Measurements from ENCODE around the gene DRAM1. TPM values are rescaled to one million over a fixed set of nuclear protein-coding genes. Genes with fewer than 3 reads are reported as not detected.

DRAM1 gene
- polyA plus RNA-seq, 1 experiment: 57.5 TPM

DNA sequence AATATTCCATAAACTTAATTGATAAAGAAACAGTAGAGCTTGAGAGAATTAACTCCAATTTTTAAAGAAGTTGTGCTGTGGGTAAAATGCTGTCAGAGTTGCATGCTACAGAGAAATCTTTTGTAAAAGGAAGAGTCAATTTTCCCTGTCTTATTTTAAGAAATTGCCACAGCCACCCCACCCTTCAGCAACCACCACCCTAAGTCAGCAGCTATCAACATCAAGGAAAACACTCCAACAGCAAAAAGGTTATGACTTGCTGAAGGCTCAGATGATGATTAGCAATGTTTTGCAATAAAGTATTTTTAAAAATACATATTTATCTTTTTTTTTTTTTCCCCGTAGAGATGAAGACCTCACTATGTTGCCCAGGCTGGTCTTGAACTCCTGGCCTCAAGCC, 6.5 kb upstream of the DRAM1 start:
- CTCF ChIA-PET: interaction anchor here (1.0 kb wide), 1 partner anchor 32 kb away, joined by 4 read pairs; no protein-coding TSS in a partner anchor

DNA sequence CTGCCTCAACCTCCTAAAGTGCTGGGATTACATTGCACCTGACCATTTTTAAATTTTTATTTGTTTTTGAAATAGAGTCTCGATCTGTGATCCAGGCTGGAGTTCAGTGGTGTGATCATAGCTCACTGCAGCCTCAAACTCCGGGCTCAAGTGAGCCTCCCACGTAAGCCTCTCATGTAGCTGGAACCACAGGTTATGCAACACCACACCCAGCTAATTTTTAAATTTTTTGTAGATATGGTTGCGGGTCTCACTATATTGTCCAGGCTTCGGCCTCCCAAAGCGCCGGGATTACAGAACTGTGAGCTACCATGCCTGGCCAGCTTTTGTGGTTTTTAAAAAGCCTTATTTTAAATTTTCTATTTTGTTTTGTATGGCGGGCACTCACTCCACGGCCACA, 2.2 kb upstream of the DRAM1 start:
- H3K9me3 ChIP-seq (ENCODE audit: control insufficient read depth, insufficient read depth, low read length): no peaks in the 10 kb centered on the region; the same call in 1 of the 2 replicates
- DNase-seq (ENCODE audit: low read depth, low spot score): no peak
- peak overlapping the region; percentile 11 for H3K27ac ChIP-seq (ENCODE audit: low read depth, low read length)
- ChIA-PET CTCF (interaction anchor here (0.6 to 1.8 kb wide), 4 partner anchors 35 to 103 kb away, joined by 3 to 8 read pairs (median 4); partner anchors contain the start of gene GNPTAB), POLR2A (interaction anchor here (1.1 kb wide), 1 partner anchor 16 kb away, joined by 5 read pairs; no protein-coding TSS in a partner anchor)
- no peak overlapping the region for H3K4me3 ChIP-seq (ENCODE audit: low read depth, low read length)
- TF ChIP-seq, protein P1, sequence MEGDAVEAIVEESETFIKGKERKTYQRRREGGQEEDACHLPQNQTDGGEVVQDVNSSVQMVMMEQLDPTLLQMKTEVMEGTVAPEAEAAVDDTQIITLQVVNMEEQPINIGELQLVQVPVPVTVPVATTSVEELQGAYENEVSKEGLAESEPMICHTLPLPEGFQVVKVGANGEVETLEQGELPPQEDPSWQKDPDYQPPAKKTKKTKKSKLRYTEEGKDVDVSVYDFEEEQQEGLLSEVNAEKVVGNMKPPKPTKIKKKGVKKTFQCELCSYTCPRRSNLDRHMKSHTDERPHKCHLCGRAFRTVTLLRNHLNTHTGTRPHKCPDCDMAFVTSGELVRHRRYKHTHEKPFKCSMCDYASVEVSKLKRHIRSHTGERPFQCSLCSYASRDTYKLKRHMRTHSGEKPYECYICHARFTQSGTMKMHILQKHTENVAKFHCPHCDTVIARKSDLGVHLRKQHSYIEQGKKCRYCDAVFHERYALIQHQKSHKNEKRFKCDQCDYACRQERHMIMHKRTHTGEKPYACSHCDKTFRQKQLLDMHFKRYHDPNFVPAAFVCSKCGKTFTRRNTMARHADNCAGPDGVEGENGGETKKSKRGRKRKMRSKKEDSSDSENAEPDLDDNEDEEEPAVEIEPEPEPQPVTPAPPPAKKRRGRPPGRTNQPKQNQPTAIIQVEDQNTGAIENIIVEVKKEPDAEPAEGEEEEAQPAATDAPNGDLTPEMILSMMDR (IDR thresholded peaks at IDR 0.05; ENCODE audit: low read depth, low read length): no peak
- H3K27me3 ChIP-seq (ENCODE audit: control insufficient read depth, insufficient read depth, low read length): no peaks in the 10 kb centered on the region

More for the DNA sequence above, 6.5 kb upstream of the DRAM1 start:
- DNase-seq (ENCODE audit: low read depth, low spot score): no peak
- H3K9me3 ChIP-seq (ENCODE audit: control insufficient read depth, insufficient read depth, low read length): peaks cover 11% of the 10 kb centered on the region
- H3K27me3 ChIP-seq (ENCODE audit: control insufficient read depth, insufficient read depth, low read length): no peaks in the 10 kb centered on the region
- POLR2A ChIA-PET: no interaction called here
- H3K27ac ChIP-seq (ENCODE audit: low read depth, low read length): no peak overlapping the region
- H3K4me3 ChIP-seq (ENCODE audit: low read depth, low read length): no peak overlapping the region
- TF ChIP-seq, protein P1 (IDR thresholded peaks at IDR 0.05; ENCODE audit: low read depth, low read length): no peak

DNA sequence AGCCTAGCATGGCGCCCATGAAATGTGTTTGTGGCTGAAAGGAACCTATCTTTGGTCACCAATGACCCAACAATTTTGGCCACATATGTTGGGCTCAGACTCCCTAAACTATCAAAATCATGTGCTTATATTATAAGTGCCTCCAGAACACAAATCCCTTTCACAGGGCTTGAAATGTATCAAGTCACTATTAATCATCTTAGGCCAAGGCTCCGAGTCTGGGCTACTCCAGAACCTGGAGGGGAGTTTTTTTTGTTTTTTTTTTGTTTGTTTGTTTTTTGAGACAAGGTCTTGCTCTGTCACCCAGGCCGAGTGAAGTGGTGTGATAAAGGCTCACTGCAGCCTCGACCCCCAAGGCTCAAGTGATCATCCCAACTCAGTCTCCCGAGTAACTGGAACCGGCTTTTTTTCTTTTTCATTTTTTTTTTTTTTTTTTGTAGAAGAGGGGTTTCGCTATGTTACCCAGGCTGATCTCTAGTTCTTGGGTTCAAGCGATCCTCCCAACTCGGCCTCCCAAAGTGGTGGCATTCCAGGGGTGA, 989 bp upstream of the DRAM1 start:
- H3K27me3 ChIP-seq (ENCODE audit: control insufficient read depth, insufficient read depth, low read length): no peaks in the 10 kb centered on the region
- no peak for DNase-seq (ENCODE audit: low read depth, low spot score)
- ChIA-PET CTCF (interaction anchor here (1.8 kb wide), 1 partner anchor 45 kb away, joined by 8 read pairs; the partner anchor contains the start of gene GNPTAB), POLR2A (no interaction called here)
- H3K27ac ChIP-seq (ENCODE audit: low read depth, low read length): peak overlapping the region; percentile 96
- H3K9me3 ChIP-seq (ENCODE audit: control insufficient read depth, insufficient read depth, low read length): no peaks in the 10 kb centered on the region; the same call in 1 of the 2 replicates
- peak overlapping the region; percentile 99 for H3K4me3 ChIP-seq (ENCODE audit: low read depth, low read length)
- TF ChIP-seq, protein P1 (IDR thresholded peaks at IDR 0.05; ENCODE audit: low read depth, low read length): no peak

DNA sequence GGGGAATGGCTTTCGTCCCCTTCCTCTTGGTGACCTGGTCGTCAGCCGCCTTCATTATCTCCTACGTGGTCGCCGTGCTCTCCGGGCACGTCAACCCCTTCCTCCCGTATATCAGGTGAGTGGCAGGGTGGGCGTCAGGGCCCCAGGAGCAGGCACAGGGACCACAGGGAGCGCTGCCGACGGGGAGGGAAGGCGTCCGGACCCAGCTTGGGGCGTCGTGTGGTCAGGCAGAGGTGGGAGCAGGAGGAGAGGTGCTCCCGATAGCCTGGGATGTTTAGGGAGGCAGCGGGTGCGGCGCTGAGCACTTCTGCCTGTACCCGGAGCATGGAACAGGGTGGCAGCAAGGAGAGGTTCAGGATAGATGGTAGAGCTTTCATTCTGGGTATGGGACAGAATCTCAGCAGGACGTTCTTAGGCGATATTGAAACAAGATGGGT, 444 bp downstream of the DRAM1 start:
- DNase-seq (ENCODE audit: low read depth, low spot score): no peak
- Histone ChIP-seq H3K27me3 (ENCODE audit: control insufficient read depth, insufficient read depth, low read length) (no peaks in the 10 kb centered on the region), H3K4me3 (ENCODE audit: low read depth, low read length) (peak overlapping the region; percentile 99), H3K27ac (ENCODE audit: low read depth, low read length) (peak overlapping the region; percentile 61), H3K9me3 (ENCODE audit: control insufficient read depth, insufficient read depth, low read length) (no peaks in the 10 kb centered on the region; the same call in 1 of the 2 replicates)
- TF ChIP-seq, protein P1 (IDR thresholded peaks at IDR 0.05; ENCODE audit: low read depth, low read length): no peak
- CTCF ChIA-PET: interaction anchor here (0.6 to 1.0 kb wide), 3 partner anchors 38 to 170 kb away, joined by 3 to 4 read pairs (median 3); no protein-coding TSS in a partner anchor
- POLR2A ChIA-PET: interaction anchor here (0.5 to 1.5 kb wide), 7 partner anchors 14 to 52 kb away, joined by 3 to 25 read pairs (median 3); partner anchors contain the start of gene GNPTAB

DNA sequence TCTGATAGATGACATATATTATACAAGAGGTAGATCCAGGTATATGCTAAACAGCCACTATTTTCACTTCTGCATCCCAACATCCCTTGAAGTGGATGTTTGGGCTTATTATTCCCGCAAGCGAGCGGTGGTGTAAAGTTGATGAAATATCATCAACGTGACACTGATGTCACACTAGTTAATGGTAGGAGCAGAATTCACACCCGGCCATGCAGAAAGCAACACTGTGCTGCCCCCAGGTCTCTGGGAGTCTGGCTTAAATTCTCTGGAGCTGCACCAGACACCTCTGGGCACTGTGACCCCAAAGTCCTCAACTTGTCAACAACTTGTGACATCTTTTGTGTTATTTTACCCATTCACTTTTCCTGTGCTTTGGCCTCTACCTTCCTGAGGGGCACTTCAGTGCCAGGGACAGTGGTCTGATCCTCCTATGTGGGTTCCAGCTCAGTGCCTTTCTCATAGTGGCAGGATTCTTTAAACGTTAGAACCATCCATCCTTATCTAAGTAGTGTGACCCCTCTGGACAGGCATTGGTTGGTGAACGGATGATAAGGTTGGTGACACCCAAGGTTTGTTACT, 952 bp downstream of the DRAM1 start:
- TF ChIP-seq, protein P1 (IDR thresholded peaks at IDR 0.05; ENCODE audit: low read depth, low read length): no peak
- ChIA-PET CTCF (interaction anchor here (0.6 to 1.0 kb wide), 2 partner anchors 38 to 170 kb away, joined by 3 read pairs; no protein-coding TSS in a partner anchor), POLR2A (interaction anchor here (0.6 to 1.5 kb wide), 2 partner anchors 28 to 53 kb away, joined by 3 read pairs; no protein-coding TSS in a partner anchor)
- peak overlapping the region; percentile 99 for H3K4me3 ChIP-seq (ENCODE audit: low read depth, low read length)
- H3K27ac ChIP-seq (ENCODE audit: low read depth, low read length): no peak overlapping the region
- no peak for DNase-seq (ENCODE audit: low read depth, low spot score)
- no peaks in the 10 kb centered on the region for H3K27me3 ChIP-seq (ENCODE audit: control insufficient read depth, insufficient read depth, low read length)
- no peaks in the 10 kb centered on the region; the same call in 1 of the 2 replicates for H3K9me3 ChIP-seq (ENCODE audit: control insufficient read depth, insufficient read depth, low read length)

Measured in AG04450 (cell line).